Activated CD4-positive, alpha-beta memory T cell treated with anti-CD3 and anti-CD28 coated beads, Interleukin-2, amount 10 ng/mL, durations not matched to agents 7 days and 5 days (primary cell): ENCODE results near the gene CBX1. TPM values are rescaled to one million over a fixed set of nuclear protein-coding genes. Genes with fewer than 3 reads are reported as not detected.

Experiments used
- CTCF ChIA-PET: fragments of 350-600 bp; sonication (Branson Sonifier 250); formaldehyde crosslinking; loops from one replicate; lab custom pipeline; 2021; ENCODE audit warnings: antibody characterized with exemption, inconsistent platforms; lab: Charles Lee
- POLR2A ChIA-PET: fragments of 350-600 bp; sonication (Branson Sonifier 250); formaldehyde crosslinking; loops from one replicate; lab custom pipeline; 2021; ENCODE audit warnings: antibody characterized with exemption; lab: Charles Lee
- DNase-seq: peaks from one replicate; pipeline ENCODE4 v3.0.0-alpha.2; 2020
- H3K27ac Mint-ChIP-seq: one replicate; pipeline ENCODE4 v1.8.0; 2021; ENCODE audit warnings: mild to moderate bottlenecking, mixed read lengths
- H3K27me3 Mint-ChIP-seq: one replicate; pipeline ENCODE4 v1.8.0; 2021; ENCODE audit warnings: mixed read lengths
- H3K36me3 Mint-ChIP-seq: one replicate; pipeline ENCODE4 v1.8.0; 2021; ENCODE audit warnings: low read depth, mixed read lengths
- H3K4me1 Mint-ChIP-seq: one replicate; pipeline ENCODE4 v1.8.0; 2021; ENCODE audit warnings: mixed read lengths
- H3K4me3 Mint-ChIP-seq: one replicate; pipeline ENCODE4 v1.8.0; 2021; ENCODE audit warnings: mild to moderate bottlenecking, mixed read lengths
- H3K9me3 Mint-ChIP-seq: one replicate; pipeline ENCODE4 v1.8.0; 2021; ENCODE audit warnings: mixed read lengths
- total RNA-seq, 2 experiments: library from RNA; stranded (reverse); gene quantifications; one replicate each; pipeline ENCODE4 v1.2.3, GENCODE V29; 2021

CBX1 gene
- total RNA-seq, 2 experiments from 2014 or later: 48.3 to 50.8 TPM

- Mint-ChIP-seq H3K36me3 (peaks cover 14% of the 10 kb centered on the region), H3K27me3 (no peaks in the 10 kb centered on the region), H3K27ac (no peak overlapping the region), H3K4me3 (no peak overlapping the region), H3K4me1 (no peaks in the 10 kb centered on the region), H3K9me3 (no peaks in the 10 kb centered on the region)
- no peak for DNase-seq
- CTCF ChIA-PET: interaction anchor here (0.6 to 6.0 kb wide), 11 partner anchors 9 to 461 kb away, joined by 3 to 74 read pairs (median 5); partner anchors contain the start of genes CDK5RAP3, HOXB5 and SNX11
- POLR2A ChIA-PET: interaction anchor here (1.1 to 2.2 kb wide), 2 partner anchors 11 to 24 kb away, joined by 3 to 7 read pairs; no protein-coding TSS in a partner anchor
These were observed 31.1 kb upstream of the CBX1 start for GRCh38 chr17:48132385-48132784.

- peak; percentile 41 for DNase-seq
- Mint-ChIP-seq H3K27ac (no peak overlapping the region), H3K4me1 (no peaks in the 10 kb centered on the region), H3K36me3 (peaks cover 19% of the 10 kb centered on the region), H3K27me3 (no peaks in the 10 kb centered on the region), H3K4me3 (no peak overlapping the region), H3K9me3 (no peaks in the 10 kb centered on the region)
- POLR2A ChIA-PET: interaction anchor here (1.0 to 1.1 kb wide), 2 partner anchors 23 to 51 kb away, joined by 3 to 5 read pairs; no protein-coding TSS in a partner anchor
- CTCF ChIA-PET: interaction anchor here (0.6 to 6.0 kb wide), 11 partner anchors 14 to 474 kb away, joined by 3 to 74 read pairs (median 5); partner anchors contain the start of gene SNX11
These were observed 30.0 kb upstream of the CBX1 start for GRCh38 chr17:48131216-48131824.

GRCh38 chr17:48129981-48130380 lies 28.7 kb upstream of the CBX1 start:
- Mint-ChIP-seq H3K27me3 (no peaks in the 10 kb centered on the region), H3K4me3 (no peak overlapping the region), H3K9me3 (no peaks in the 10 kb centered on the region), H3K27ac (no peak overlapping the region), H3K36me3 (peaks cover 24% of the 10 kb centered on the region), H3K4me1 (no peaks in the 10 kb centered on the region)
- POLR2A ChIA-PET: no interaction called here
- no peak for DNase-seq
- CTCF ChIA-PET: interaction anchor here (0.7 to 6.0 kb wide), 7 partner anchors 17 to 130 kb away, joined by 3 to 74 read pairs (median 15); partner anchors contain the start of gene SNX11

- no peak for DNase-seq
- H3K9me3 Mint-ChIP-seq: no peaks in the 10 kb centered on the region
- H3K27ac Mint-ChIP-seq: no peak overlapping the region
- H3K27me3 Mint-ChIP-seq: no peaks in the 10 kb centered on the region
- no peak overlapping the region for H3K4me3 Mint-ChIP-seq
- CTCF ChIA-PET: interaction anchor here (0.8 to 6.0 kb wide), 4 partner anchors 14 to 103 kb away, joined by 3 to 74 read pairs (median 10); partner anchors contain the start of gene SNX11
- peaks cover 4% of the 10 kb centered on the region for H3K4me1 Mint-ChIP-seq
- POLR2A ChIA-PET: no interaction called here
- peaks cover 31% of the 10 kb centered on the region for H3K36me3 Mint-ChIP-seq
These were observed 27.1 kb upstream of the CBX1 start for GRCh38 chr17:48128400-48128799.

GRCh38 chr17:48127371-48128051 lies 26.2 kb upstream of the CBX1 start:
- CTCF ChIA-PET: no interaction called here
- H3K27ac Mint-ChIP-seq: no peak overlapping the region
- H3K9me3 Mint-ChIP-seq: no peaks in the 10 kb centered on the region

GRCh38 chr17:48126532-48126850 lies 25.2 kb upstream of the CBX1 start:
- Mint-ChIP-seq H3K4me3 (no peak overlapping the region), H3K27me3 (no peaks in the 10 kb centered on the region), H3K4me1 (peaks cover 4% of the 10 kb centered on the region), H3K27ac (no peak overlapping the region), H3K9me3 (no peaks in the 10 kb centered on the region), H3K36me3 (peaks cover 45% of the 10 kb centered on the region)
- POLR2A ChIA-PET: no interaction called here
- CTCF ChIA-PET: no interaction called here
- no peak for DNase-seq

More at GRCh38 chr17:48127371-48128051, 26.2 kb upstream of the CBX1 start:
- DNase-seq: no peak
- Mint-ChIP-seq H3K27me3 (no peaks in the 10 kb centered on the region), H3K36me3 (peaks cover 37% of the 10 kb centered on the region), H3K4me3 (no peak overlapping the region), H3K4me1 (peaks cover 4% of the 10 kb centered on the region)
- POLR2A ChIA-PET: no interaction called here

GRCh38 chr17:48125829-48126531 lies 24.7 kb upstream of the CBX1 start:
- Mint-ChIP-seq H3K27me3 (no peaks in the 10 kb centered on the region), H3K36me3 (peaks cover 45% of the 10 kb centered on the region), H3K9me3 (no peaks in the 10 kb centered on the region), H3K4me1 (peaks cover 4% of the 10 kb centered on the region), H3K4me3 (no peak overlapping the region), H3K27ac (no peak overlapping the region)
- ChIA-PET CTCF (interaction anchor here (2.4 kb wide), 1 partner anchor 51 kb away, joined by 7 read pairs; no protein-coding TSS in a partner anchor), POLR2A (no interaction called here)
- DNase-seq: no peak

GRCh38 chr17:48123776-48124388 lies 22.6 kb upstream of the CBX1 start:
- CTCF ChIA-PET: interaction anchor here (0.6 to 2.7 kb wide), 11 partner anchors 9 to 537 kb away, joined by 3 to 12 read pairs (median 4); no protein-coding TSS in a partner anchor

GRCh38 chr17:48123111-48123510 lies 21.8 kb upstream of the CBX1 start:
- POLR2A ChIA-PET: interaction anchor here (1.2 to 2.0 kb wide), 3 partner anchors 10 to 97 kb away, joined by 3 to 8 read pairs (median 5); partner anchors contain the start of gene SNX11
- Mint-ChIP-seq H3K27me3 (no peaks in the 10 kb centered on the region), H3K36me3 (peaks cover 59% of the 10 kb centered on the region), H3K4me1 (peaks cover 4% of the 10 kb centered on the region), H3K9me3 (no peaks in the 10 kb centered on the region), H3K4me3 (no peak overlapping the region), H3K27ac (no peak overlapping the region)
- CTCF ChIA-PET: interaction anchor here (1.1 to 2.7 kb wide), 7 partner anchors 9 to 514 kb away, joined by 3 to 12 read pairs (median 5); no protein-coding TSS in a partner anchor
- no peak for DNase-seq

More at GRCh38 chr17:48123776-48124388, 22.6 kb upstream of the CBX1 start:
- Mint-ChIP-seq H3K27ac (no peak overlapping the region), H3K9me3 (no peaks in the 10 kb centered on the region), H3K4me3 (no peak overlapping the region), H3K4me1 (peaks cover 4% of the 10 kb centered on the region), H3K27me3 (no peaks in the 10 kb centered on the region), H3K36me3 (peaks cover 55% of the 10 kb centered on the region)
- POLR2A ChIA-PET: interaction anchor here (1.0 to 2.0 kb wide), 4 partner anchors 11 to 98 kb away, joined by 3 to 8 read pairs (median 4); partner anchors contain the start of gene SNX11
- DNase-seq: no peak

- Mint-ChIP-seq H3K36me3 (peaks cover 64% of the 10 kb centered on the region), H3K4me1 (peaks cover 4% of the 10 kb centered on the region), H3K27ac (no peak overlapping the region), H3K9me3 (no peaks in the 10 kb centered on the region), H3K27me3 (no peaks in the 10 kb centered on the region), H3K4me3 (no peak overlapping the region)
- CTCF ChIA-PET: interaction anchor here (1.3 to 2.7 kb wide), 5 partner anchors 10 to 514 kb away, joined by 4 to 12 read pairs (median 5); no protein-coding TSS in a partner anchor
- no peak for DNase-seq
- POLR2A ChIA-PET: no interaction called here
These were observed 21.4 kb upstream of the CBX1 start for GRCh38 chr17:48122665-48123045.

- ChIA-PET CTCF (interaction anchor here (2.2 kb wide), 1 partner anchor 42 kb away, joined by 12 read pairs; no protein-coding TSS in a partner anchor), POLR2A (interaction anchor here (1.0 to 1.1 kb wide), 2 partner anchors 9 to 14 kb away, joined by 3 to 4 read pairs; partner anchors contain the start of gene SNX11)
- no peaks in the 10 kb centered on the region for H3K27me3 Mint-ChIP-seq
These were observed 20.8 kb upstream of the CBX1 start for GRCh38 chr17:48121923-48122664.

More at GRCh38 chr17:48121923-48122664, 20.8 kb upstream of the CBX1 start:
- H3K4me3 Mint-ChIP-seq: no peak overlapping the region
- peaks cover 4% of the 10 kb centered on the region for H3K4me1 Mint-ChIP-seq
- H3K36me3 Mint-ChIP-seq: peaks cover 61% of the 10 kb centered on the region
- H3K9me3 Mint-ChIP-seq: no peaks in the 10 kb centered on the region
- no peak overlapping the region for H3K27ac Mint-ChIP-seq
- no peak for DNase-seq
